Endothelial cell of umbilical vein (primary cell): Measurements from ENCODE around the gene ENC1. TPM values are rescaled to one million over a fixed set of nuclear protein-coding genes. Genes with fewer than 3 reads are reported as not detected.

Experiments
- BruUV-seq: library from RNA; stranded (reverse); fragments of 400-500 nt; replicated peaks from 2 replicates; lab custom pipeline; 2021; lab: Mats Ljungman, UMichigan
- CTCF ChIA-PET: fragments of 300-600, 350-600 bp; sonication (Branson Sonifier 250); formaldehyde crosslinking; loops from one replicate; lab custom pipeline; 2021; ENCODE audit warnings: antibody characterized with exemption, inconsistent platforms; lab: Charles Lee
- POLR2A ChIA-PET: fragments of 300-600, 350-600 bp; sonication (Branson Sonifier 250); formaldehyde crosslinking; loops from one replicate; lab custom pipeline; 2021; ENCODE audit warnings: antibody characterized with exemption, inconsistent platforms; lab: Charles Lee
- DNase-seq: peaks from one replicate; pipeline ENCODE4 v3.0.0-alpha.2; 2011; ENCODE audit warnings: low read depth, low spot score
- FAIRE-seq: peaks from 2 replicates; lab custom pipeline; 2011; peaks lifted over from hg19 to GRCh38; lab: Jason Lieb, UNC
- H2AFZ ChIP-seq: 2 replicates; pipeline ENCODE4 v1.6.0; 2012; ENCODE audit warnings: low read depth, low read length, control low read depth, inconsistent platforms
- H3K27ac ChIP-seq: 2 replicates; pipeline ENCODE4 v1.5.1; 2011; ENCODE audit warnings: low read depth, mild to moderate bottlenecking, control low read depth, low read length, moderate library complexity; ENCODE audit not compliant: insufficient read depth
- H3K27me3 ChIP-seq, 2 experiments: 2 replicates each; pipeline versions ENCODE4 v1.6.0 to v1.6.1; 2011; ENCODE audit warnings: low read length in 2 of 2, mixed read lengths in 1 of 2; ENCODE audit not compliant: control insufficient read depth in 2 of 2, insufficient read depth in 2 of 2
- H3K36me3 ChIP-seq, 2 experiments: 2 replicates in 1 of 2; 3 replicates in 1 of 2; pipeline ENCODE4 v1.5.1; 2011; ENCODE audit warnings: low read length in 2 of 2, mild to moderate bottlenecking in 1 of 2, moderate library complexity in 1 of 2; ENCODE audit not compliant: control insufficient read depth in 2 of 2, insufficient read depth in 2 of 2; ENCODE audit errors: extremely low read depth in 1 of 2
- H3K4me1 ChIP-seq: 3 replicates; pipeline ENCODE4 v1.5.1; 2011; ENCODE audit warnings: mild to moderate bottlenecking, low read length; ENCODE audit not compliant: control insufficient read depth, insufficient read depth; ENCODE audit errors: extremely low read depth
- H3K4me2 ChIP-seq: 2 replicates; pipeline ENCODE4 v1.6.1; 2011; ENCODE audit warnings: low read length, control low read depth, mixed read lengths; ENCODE audit not compliant: insufficient read depth
- H3K4me3 ChIP-seq, 3 experiments: fragments of 200-600 bp in 1 of 3; sonication (generic), shearing (Covaris generic) in 1 of 3; replicated peaks in 1 of 3; 2 replicates each; pipeline ENCODE4 v1.5.1; 2011 to 2016; ENCODE audit warnings: control low read depth in 3 of 3, low read length in 3 of 3, mild to moderate bottlenecking in 2 of 3, inconsistent platforms in 1 of 3, low read depth in 1 of 3, moderate library complexity in 1 of 3; ENCODE audit not compliant: insufficient read depth in 1 of 3
- H3K79me2 ChIP-seq: 2 replicates; pipeline ENCODE4 v1.6.0; 2012; ENCODE audit warnings: low read length, inconsistent platforms; ENCODE audit not compliant: control insufficient read depth, insufficient read depth
- H3K9ac ChIP-seq: replicated peaks from 2 replicates; pipeline ENCODE3; 2011; ENCODE audit warnings: low read length, control low read depth; ENCODE audit not compliant: insufficient read depth; ENCODE audit errors: extremely low read depth
- H3K9me1 ChIP-seq: replicated peaks from 3 replicates; pipeline ENCODE4 v1.6.0; 2011; ENCODE audit warnings: mild to moderate bottlenecking, low read length; ENCODE audit not compliant: control insufficient read depth, insufficient read depth; ENCODE audit errors: extremely low read depth
- H3K9me3 ChIP-seq: replicated peaks from 2 replicates; pipeline ENCODE4 v1.5.1; 2012; ENCODE audit warnings: low read length, inconsistent platforms; ENCODE audit not compliant: control insufficient read depth, insufficient read depth
- H4K20me1 ChIP-seq: replicated peaks from 2 replicates; pipeline ENCODE3; 2011; ENCODE audit warnings: mild to moderate bottlenecking, low read length; ENCODE audit not compliant: control insufficient read depth, insufficient read depth; ENCODE audit errors: extremely low read depth
- EZH2 ChIP-seq: IDR thresholded peaks from 2 replicates; pipeline ENCODE4 v1.6.1; 2012; ENCODE audit warnings: borderline replicate concordance, low read depth, mild to moderate bottlenecking, moderate library complexity, low read length, inconsistent platforms; ENCODE audit not compliant: severe bottlenecking
- FOS ChIP-seq: IDR thresholded peaks from 2 replicates; pipeline ENCODE4 v1.6.1; 2011; ENCODE audit warnings: mild to moderate bottlenecking, low read length, moderate library complexity, borderline replicate concordance; ENCODE audit not compliant: insufficient read depth
- GATA2 ChIP-seq: IDR thresholded peaks from 2 replicates; pipeline ENCODE4 v1.7.0; 2011; ENCODE audit warnings: low read depth, mild to moderate bottlenecking, moderate library complexity, mixed read lengths, low read length; ENCODE audit not compliant: insufficient read length, insufficient read depth
- JUN ChIP-seq: IDR thresholded peaks from 2 replicates; pipeline ENCODE4 v1.6.1; 2011; ENCODE audit warnings: borderline replicate concordance, low read depth; ENCODE audit not compliant: insufficient read length, insufficient read depth
- MYC ChIP-seq: IDR thresholded peaks from one replicate; pipeline ENCODE4 v1.6.1; 2011; ENCODE audit warnings: mild to moderate bottlenecking, low read depth, low read length
- POLR2A ChIP-seq: IDR thresholded peaks from 2 replicates; pipeline ENCODE4 v1.6.1; 2012; ENCODE audit warnings: low read depth, mild to moderate bottlenecking, control low read depth, low read length
- POLR2AphosphoS5 ChIP-seq: IDR thresholded peaks from 2 replicates; pipeline ENCODE4 v1.6.1; 2012; ENCODE audit warnings: low read depth, mild to moderate bottlenecking, control low read depth, low read length, moderate library complexity; ENCODE audit not compliant: insufficient read depth
- dilution Hi-C: fragments of 300-500 bp; cut with MboI; formaldehyde crosslinking; loops from one replicate; pipeline ENCODE4 v1.15.0; 2019; ENCODE audit warnings: low sequenced_read_pairs; ENCODE audit not compliant: extremely low pct_ligation_motif_present
- intact Hi-C: fragments of 100-400 bp; cut with micrococcal nuclease; formaldehyde crosslinking; loops from one replicate; pipeline ENCODE4 v1.10.0; 2022
- polyA plus RNA-seq, 4 experiments: library from polyadenylated mRNA; depleted of rRNA in 3 of 4; stranded (reverse) in 3 of 4; unstranded in 1 of 4; fragments of >200 nt; gene quantifications; 2 replicates each; pipeline versions ENCODE4 v1.2.1 to v1.2.3, GENCODE V29; 2011 to 2012; ENCODE audit warnings: missing spikeins in 1 of 4
- total RNA-seq: library from RNA; stranded (reverse); gene quantifications from 2 replicates; pipeline ENCODE4 v1.2.3, GENCODE V29; 2021
- TF ChIP-seq, protein P1 (sequence below): IDR thresholded peaks from 2 replicates; pipeline ENCODE4 v1.6.1; 2011; ENCODE audit not compliant: insufficient read depth, insufficient read length
- TF ChIP-seq, protein P2 (sequence below), 2 donors: IDR thresholded peaks; 1 replicate in 1 of 2; 2 replicates in 1 of 2; pipeline ENCODE4 v1.5.1; 2011; ENCODE audit warnings: low read length in 2 of 2, mild to moderate bottlenecking in 2 of 2, moderate library complexity in 2 of 2, control low read depth in 1 of 2, inconsistent platforms in 1 of 2, low read depth in 1 of 2; ENCODE audit not compliant: insufficient read depth in 1 of 2; ENCODE audit errors: extremely low read depth in 1 of 2

The ENC1 gene
- total and polyA plus RNA-seq, 2 donors (not counting 3 experiments of a cell fraction or from before 2014, with no cell fraction given), result 42.2 to 53.3 TPM

DNA sequence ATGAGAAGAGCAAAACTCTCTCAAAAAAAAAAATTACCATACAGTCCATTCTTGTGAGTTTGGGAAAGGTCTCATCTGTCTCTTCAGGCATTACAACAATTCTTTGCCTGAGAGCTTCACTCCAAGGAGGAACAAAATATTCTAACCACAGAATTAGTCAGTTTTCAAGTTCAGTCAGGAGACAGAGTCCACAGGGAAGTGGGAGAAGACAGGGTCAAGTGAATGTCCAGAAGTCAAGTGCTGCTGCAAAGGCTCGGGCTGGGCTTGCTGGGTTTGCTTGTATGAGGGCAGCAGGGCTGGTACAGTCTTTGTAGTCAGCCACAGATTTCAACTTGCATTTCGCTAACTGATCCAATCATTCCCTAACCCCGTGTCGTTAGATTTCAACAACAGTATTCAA lies 26.9 kb upstream of the ENC1 start:
- H3K9me3 ChIP-seq, result no peaks in the 10 kb centered on the region
- peaks cover 8 to 13% of the 10 kb centered on the region in 2 experiments for H3K27me3 ChIP-seq
- ChIA-PET CTCF (no interaction called here), POLR2A (no interaction called here)
- TF ChIP-seq GATA2 (no peak), MYC (no peak), POLR2A (no peak), JUN (no peak), EZH2 (no peak), FOS (no peak), POLR2AphosphoS5 (no peak)
- TF ChIP-seq, protein P1, sequence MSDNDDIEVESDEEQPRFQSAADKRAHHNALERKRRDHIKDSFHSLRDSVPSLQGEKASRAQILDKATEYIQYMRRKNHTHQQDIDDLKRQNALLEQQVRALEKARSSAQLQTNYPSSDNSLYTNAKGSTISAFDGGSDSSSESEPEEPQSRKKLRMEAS, result no peak
- TF ChIP-seq, protein P2, sequence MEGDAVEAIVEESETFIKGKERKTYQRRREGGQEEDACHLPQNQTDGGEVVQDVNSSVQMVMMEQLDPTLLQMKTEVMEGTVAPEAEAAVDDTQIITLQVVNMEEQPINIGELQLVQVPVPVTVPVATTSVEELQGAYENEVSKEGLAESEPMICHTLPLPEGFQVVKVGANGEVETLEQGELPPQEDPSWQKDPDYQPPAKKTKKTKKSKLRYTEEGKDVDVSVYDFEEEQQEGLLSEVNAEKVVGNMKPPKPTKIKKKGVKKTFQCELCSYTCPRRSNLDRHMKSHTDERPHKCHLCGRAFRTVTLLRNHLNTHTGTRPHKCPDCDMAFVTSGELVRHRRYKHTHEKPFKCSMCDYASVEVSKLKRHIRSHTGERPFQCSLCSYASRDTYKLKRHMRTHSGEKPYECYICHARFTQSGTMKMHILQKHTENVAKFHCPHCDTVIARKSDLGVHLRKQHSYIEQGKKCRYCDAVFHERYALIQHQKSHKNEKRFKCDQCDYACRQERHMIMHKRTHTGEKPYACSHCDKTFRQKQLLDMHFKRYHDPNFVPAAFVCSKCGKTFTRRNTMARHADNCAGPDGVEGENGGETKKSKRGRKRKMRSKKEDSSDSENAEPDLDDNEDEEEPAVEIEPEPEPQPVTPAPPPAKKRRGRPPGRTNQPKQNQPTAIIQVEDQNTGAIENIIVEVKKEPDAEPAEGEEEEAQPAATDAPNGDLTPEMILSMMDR (IDR thresholded peaks at IDR 0.05; ENCODE audit: extremely low read depth in 1 of 2, insufficient read depth in 1 of 2, low read depth in 1 of 2, low read length in 2 of 2), result no peak
- no peaks in the 10 kb centered on the region for H3K9me1 ChIP-seq
- no peaks in the 10 kb centered on the region for H4K20me1 ChIP-seq
- no peak overlapping the region for H3K9ac ChIP-seq
- intact Hi-C loops (no loop called here), dilution Hi-C loops (no loop called here)
- H3K79me2 ChIP-seq, result no peaks in the 10 kb centered on the region
- no peaks in the 10 kb centered on the region for H3K4me1 ChIP-seq
- H3K4me3 ChIP-seq, result no peak overlapping the region
- H3K36me3 ChIP-seq, result no peaks in the 10 kb centered on the region
- no TSS peak for BruUV-seq
- no peak for DNase-seq
- H3K4me2 ChIP-seq, result no peak overlapping the region
- no peak overlapping the region for H3K27ac ChIP-seq
- no peak overlapping the region for H2AFZ ChIP-seq
- no peak for FAIRE-seq
